GM12878 (cell line): ENCODE measurements around the gene BFSP1. TPM values are rescaled to one million over a fixed set of nuclear protein-coding genes. Genes with fewer than 3 reads are reported as not detected.
A peak's percentile ranks its signal among the peaks of the same experiment; 100 is the strongest.

Experiments used
- ATF2 ChIP-seq: IDR thresholded peaks from 2 replicates; pipeline ENCODE4 v1.6.1; 2012; ENCODE audit warnings: low read length, inconsistent platforms
- BACH1 ChIP-seq: fragments of 450-650 bp; IDR thresholded peaks from 2 replicates; pipeline ENCODE4 v1.6.1; 2017; ENCODE audit warnings: mild to moderate bottlenecking, borderline replicate concordance
- BHLHE40 ChIP-seq, 2 experiments: fragments of 450-650 bp in 1 of 2; IDR thresholded peaks; 2 replicates each; pipeline ENCODE4 v1.6.1; 2011 to 2017; ENCODE audit warnings: low read depth in 2 of 2, borderline replicate concordance in 1 of 2, improper control_type of control experiment in 1 of 2, low read length in 1 of 2, mild to moderate bottlenecking in 1 of 2
- BMI1 ChIP-seq: fragments of 450-650 bp; IDR thresholded peaks from 2 replicates; pipeline ENCODE4 v1.6.1; 2016; ENCODE audit warnings: mild to moderate bottlenecking, moderate library complexity, borderline replicate concordance
- CBFB ChIP-seq: IDR thresholded peaks from 2 replicates; pipeline ENCODE4 v1.6.1; 2016; ENCODE audit warnings: antibody characterized with exemption, low read depth
- CHD2 ChIP-seq: IDR thresholded peaks from 2 replicates; pipeline ENCODE4 v1.6.1; 2011; ENCODE audit warnings: low read depth, low read length, improper control_type of control experiment, borderline replicate concordance
- CREB1 ChIP-seq: IDR thresholded peaks from 2 replicates; pipeline ENCODE4 v1.6.1; 2012; ENCODE audit warnings: low read depth, mild to moderate bottlenecking, inconsistent platforms
- FOXM1 ChIP-seq: IDR thresholded peaks from 2 replicates; pipeline ENCODE4 v1.6.1; 2012; ENCODE audit warnings: low read depth, mild to moderate bottlenecking, inconsistent platforms, low read length, moderate library complexity
- LARP7 ChIP-seq: fragments of 450-650 bp; IDR thresholded peaks from 2 replicates; pipeline ENCODE4 v1.6.1; 2017; ENCODE audit warnings: mild to moderate bottlenecking
- NR2C1 ChIP-seq: fragments of 450-650 bp; IDR thresholded peaks from 2 replicates; pipeline ENCODE4 v1.6.1; 2017; ENCODE audit warnings: antibody characterized with exemption, mild to moderate bottlenecking, moderate library complexity
- NR2F1 ChIP-seq: fragments of 450-650 bp; conservative IDR thresholded peaks from 2 replicates; pipeline ENCODE4 v1.6.1; 2017; ENCODE audit warnings: mild to moderate bottlenecking
- NRF1 ChIP-seq: conservative IDR thresholded peaks from 2 replicates; pipeline ENCODE4 v1.6.1; 2011; ENCODE audit warnings: mild to moderate bottlenecking, low read depth, low read length, improper control_type of control experiment
- PKNOX1 ChIP-seq: fragments of 450-650 bp; IDR thresholded peaks from 2 replicates; pipeline ENCODE4 v1.6.1; 2016; ENCODE audit warnings: mild to moderate bottlenecking
- POLR2A ChIP-seq: IDR thresholded peaks from 2 replicates; pipeline ENCODE4 v1.6.1; 2011; ENCODE audit warnings: low read depth, mild to moderate bottlenecking, low read length
- POLR2AphosphoS2 ChIP-seq: IDR thresholded peaks from 2 replicates; pipeline ENCODE4 v1.6.1; 2011; ENCODE audit warnings: low read depth, mild to moderate bottlenecking, low read length, improper control_type of control experiment, moderate library complexity
- POU2F2 ChIP-seq: IDR thresholded peaks from 3 replicates; pipeline ENCODE4 v1.6.1; 2011; ENCODE audit warnings: low read depth, mild to moderate bottlenecking, low read length, borderline replicate concordance
- RELA ChIP-seq: fragments of 450-650 bp; IDR thresholded peaks from 2 replicates; pipeline ENCODE4 v1.8.0; 2014; ENCODE audit warnings: borderline replicate concordance; ENCODE audit not compliant: partially characterized antibody
- RFX5 ChIP-seq: IDR thresholded peaks from 2 replicates; pipeline ENCODE4 v1.6.1; 2011; ENCODE audit warnings: low read depth, low read length, improper control_type of control experiment
- RUNX3 ChIP-seq: IDR thresholded peaks from 2 replicates; pipeline ENCODE4 v1.6.1; 2012; ENCODE audit warnings: low read length, inconsistent platforms
- SUZ12 ChIP-seq: fragments of 200-600 bp; sonication (generic); IDR thresholded peaks from one replicate; pipeline ENCODE4 v1.6.1; 2018; ENCODE audit warnings: antibody characterized with exemption, mild to moderate bottlenecking; ENCODE audit not compliant: unreplicated experiment
- ZBTB11 ChIP-seq: fragments of 450-650 bp; formaldehyde crosslinking; IDR thresholded peaks from 2 replicates; pipeline ENCODE4 v1.5.0; 2022; ENCODE audit warnings: mild to moderate bottlenecking, missing genetic modification characterization
- ZNF384 ChIP-seq: IDR thresholded peaks from 2 replicates; pipeline ENCODE4 v1.6.1; 2012; ENCODE audit warnings: low read depth, mild to moderate bottlenecking, low read length, improper control_type of control experiment, borderline replicate concordance
- ZSCAN29 ChIP-seq: fragments of 450-650 bp; IDR thresholded peaks from 2 replicates; pipeline ENCODE4 v1.6.1; 2017; ENCODE audit warnings: mild to moderate bottlenecking, moderate library complexity
- polyA plus RNA-seq, 11 experiments: library from polyadenylated mRNA; depleted of rRNA in 4 of 11; unstranded in 6 of 11; stranded (reverse) in 5 of 11; fragments of >200 nt; fragmentation: Nextera tagmentation in 4 of 11; fragmentation: Illumina TruSeq in 1 of 11; extraction: Ambion mirVana in 4 of 11; extraction: Trizol in 1 of 11; gene quantifications; 1 replicate in 1 of 11; 2 replicates in 10 of 11; pipeline versions ENCODE4 v1.2.1 to v1.2.3, GENCODE V29; 2011 to 2016; ENCODE audit warnings: inconsistent platforms in 2 of 11, missing spikeins in 2 of 11, low read depth in 1 of 11
- total RNA-seq, 4 experiments: library from RNA; depleted of rRNA in 3 of 4; stranded (reverse); fragments of >200 nt in 3 of 4; fragmentation: Illumina TruSeq in 1 of 4; extraction: Trizol in 1 of 4; gene quantifications; 2 replicates each; pipeline versions ENCODE4 v1.2.1 to v1.2.3, GENCODE V29; 2013 to 2021

Gene BFSP1
- total and polyA plus RNA-seq, 10 of the 15 experiments (the other 5 are each of a cell fraction or from before 2014, with no cell fraction given): 0.06 to 0.22 (median 0.11) TPM; not detected in 3

GRCh38 chr20:17569616-17570346 lies 38.6 kb upstream of the BFSP1 start, which contains the start of gene DSTN (continued):
- TF ChIP-seq POU2F2 (no peak), RELA (peak; percentile 46), POLR2AphosphoS2 (peak; percentile 39; the same call in 1 of the 2 replicates), CHD2 (peak; percentile 49; the same call in 1 of the 2 replicates), SUZ12 (no peak), ATF2 (no peak), PKNOX1 (peak; percentile 30; the same call in 1 of the 2 replicates), NR2F1 (peak; percentile 43; the same call in 1 of the 2 replicates), CREB1 (peak; percentile 73; the same call in 1 of the 2 replicates), ZNF384 (no peak), FOXM1 (no peak), NRF1 (peak; percentile 73), POLR2A (peak; percentile 88), ZBTB11 (no peak), RFX5 (0 out of 2 replicates have a peak, but pooled peaks have one; percentile 28), CBFB (no peak), RUNX3 (no peak), BACH1 (peak; percentile 40; the same call in 1 of the 2 replicates), ZSCAN29 (no peak), LARP7 (peak; percentile 93), NR2C1 (no peak), BMI1 (peak; percentile 98), BHLHE40 (IDR thresholded peaks at IDR 0.05; ENCODE audit: borderline replicate concordance in 1 of 2, low read depth in 2 of 2, low read length in 1 of 2) (peak in 1 of 2 experiments; percentile 54; a peak in 1 of 4 replicates)
